GM12891 (cell line): ENCODE results near the gene MORC2.
A peak's percentile ranks its signal among the peaks of the same experiment; 100 is the strongest.

ENCODE experiments used
- DNase-seq: peaks from one replicate; pipeline ENCODE4 v3.0.0; 2011; ENCODE audit warnings: low spot score; ENCODE audit not compliant: insufficient read length
- FAIRE-seq: peaks from 2 replicates; lab custom pipeline; 2011; peaks lifted over from hg19 to GRCh38; lab: Jason Lieb, UNC
- PAX5 ChIP-seq: IDR thresholded peaks from 2 replicates; pipeline ENCODE4 v1.6.1; 2011; ENCODE audit warnings: low read length, moderate library complexity, mild to moderate bottlenecking; ENCODE audit not compliant: insufficient read depth, severe bottlenecking
- POLR2A ChIP-seq: IDR thresholded peaks from 2 replicates; pipeline ENCODE4 v1.6.1; 2011; ENCODE audit warnings: low read depth, low read length, control low read depth
- POLR2AphosphoS5 ChIP-seq: IDR thresholded peaks from 2 replicates; pipeline ENCODE4 v1.6.1; 2011; ENCODE audit warnings: low read depth, low read length, control low read depth
- POU2F2 ChIP-seq: IDR thresholded peaks from 2 replicates; pipeline ENCODE4 v1.6.1; 2011; ENCODE audit warnings: low read depth, mild to moderate bottlenecking, control low read depth, low read length, moderate library complexity
- SPI1 ChIP-seq: IDR thresholded peaks from 2 replicates; pipeline ENCODE4 v1.6.1; 2011; ENCODE audit warnings: low read depth, low read length, control low read depth
- TAF1 ChIP-seq: IDR thresholded peaks from 2 replicates; pipeline ENCODE4 v1.6.1; 2011; ENCODE audit warnings: low read depth, low read length, control low read depth

MORC2 gene

GRCh38 chr22:30985561-30986208 lies 17.1 kb upstream of the MORC2 start:
- DNase-seq (no peak), FAIRE-seq (no peak)
- no peak for TF ChIP-seq POU2F2
- TF ChIP-seq SPI1: no peak
- no peak for TF ChIP-seq POLR2A
- no peak for TF ChIP-seq POLR2AphosphoS5
- TF ChIP-seq PAX5: no peak
- no peak for TF ChIP-seq TAF1

GRCh38 chr22:30984317-30984716 lies 15.7 kb upstream of the MORC2 start:
- TF ChIP-seq TAF1 (no peak), SPI1 (no peak)
- DNase-seq (no peak), FAIRE-seq (peak; percentile 74)

GRCh38 chr22:30982512-30982911 lies 13.9 kb upstream of the MORC2 start:
- FAIRE-seq: no peak
- TF ChIP-seq SPI1: no peak
- no peak for TF ChIP-seq POU2F2
- no peak for TF ChIP-seq TAF1
- no peak for TF ChIP-seq POLR2A
- no peak for TF ChIP-seq PAX5
- no peak for TF ChIP-seq POLR2AphosphoS5
- no peak for DNase-seq

GRCh38 chr22:30979932-30980331 lies 11.4 kb upstream of the MORC2 start:
- no peak for DNase-seq
- TF ChIP-seq POLR2AphosphoS5: no peak
- no peak for TF ChIP-seq SPI1
- TF ChIP-seq POLR2A: no peak
- no peak for TF ChIP-seq POU2F2
- TF ChIP-seq TAF1: no peak
- no peak for TF ChIP-seq PAX5
- no peak for FAIRE-seq

- FAIRE-seq: peak; percentile 56
- no peak for DNase-seq
- TF ChIP-seq TAF1 (no peak), POLR2AphosphoS5 (no peak), POU2F2 (no peak), POLR2A (no peak), SPI1 (no peak), PAX5 (no peak)
Observed at GRCh38 chr22:30978304-30978962, 9.9 kb upstream of the MORC2 start.

GRCh38 chr22:30970356-30970746 lies 1.8 kb upstream of the MORC2 start:
- FAIRE-seq (no peak), DNase-seq (no peak)
- TF ChIP-seq POLR2AphosphoS5 (no peak), POU2F2 (no peak), PAX5 (no peak), POLR2A (no peak), SPI1 (no peak), TAF1 (no peak)

- no peak for TF ChIP-seq POU2F2
- TF ChIP-seq POLR2A: no peak
- no peak for TF ChIP-seq PAX5
- TF ChIP-seq TAF1: no peak
- TF ChIP-seq SPI1: no peak
- no peak for TF ChIP-seq POLR2AphosphoS5
- DNase-seq (no peak), FAIRE-seq (no peak)
Observed at GRCh38 chr22:30969532-30970355, 1.2 kb upstream of the MORC2 start.

- FAIRE-seq (peak; percentile 98), DNase-seq (peak; percentile 97)
- TF ChIP-seq TAF1: peak; percentile 44; the same call in 1 of the 2 replicates
- no peak for TF ChIP-seq PAX5
- peak; percentile 37; the same call in 1 of the 2 replicates for TF ChIP-seq POLR2A
- peak; percentile 43; the same call in 1 of the 2 replicates for TF ChIP-seq POLR2AphosphoS5
- 0 out of 2 replicates have a peak, but pooled peaks have one; percentile 0 for TF ChIP-seq SPI1
- TF ChIP-seq POU2F2: no peak
Observed at GRCh38 chr22:30968924-30969531, 454 bp upstream of the MORC2 start, which contains the start of gene TUG1. Gene TUG1 (plus strand): TSS chr22:30969265.

GRCh38 chr22:30964858-30965257 lies 3.7 kb downstream of the MORC2 start:
- TF ChIP-seq SPI1: no peak
- TF ChIP-seq POLR2A: no peak
- no peak for TF ChIP-seq PAX5
- no peak for TF ChIP-seq POU2F2
- TF ChIP-seq TAF1: no peak
- no peak for TF ChIP-seq POLR2AphosphoS5
- DNase-seq: no peak
- FAIRE-seq: no peak
